Ishikawa (cell line): ENCODE measurements around the gene ARHGEF39.

Experiments
- CEBPB ChIP-seq: IDR thresholded peaks from 2 replicates; pipeline ENCODE4 v1.6.1; 2012
- CREB1 ChIP-seq: IDR thresholded peaks from 2 replicates; pipeline ENCODE4 v1.6.1; 2012; ENCODE audit warnings: low read depth
- EGR1 ChIP-seq: IDR thresholded peaks from 2 replicates; pipeline ENCODE4 v1.6.1; 2012
- EP300 ChIP-seq: IDR thresholded peaks from 2 replicates; pipeline ENCODE4 v1.6.1; 2012; ENCODE audit warnings: borderline replicate concordance
- FOXM1 ChIP-seq: IDR thresholded peaks from 2 replicates; pipeline ENCODE4 v1.6.1; 2012; ENCODE audit warnings: low read depth, borderline replicate concordance
- MAX ChIP-seq: IDR thresholded peaks from 2 replicates; pipeline ENCODE4 v1.6.1; 2012
- NFIC ChIP-seq: IDR thresholded peaks from 2 replicates; pipeline ENCODE4 v1.6.1; 2012
- RAD21 ChIP-seq: IDR thresholded peaks from 2 replicates; pipeline ENCODE4 v1.6.1; 2012; ENCODE audit warnings: low read depth
- TAF1 ChIP-seq: IDR thresholded peaks from 2 replicates; pipeline ENCODE4 v1.6.1; 2012; ENCODE audit warnings: low read depth, mild to moderate bottlenecking
- TCF12 ChIP-seq: IDR thresholded peaks from 2 replicates; pipeline ENCODE4 v1.6.1; 2012; ENCODE audit warnings: low read depth
- TEAD4 ChIP-seq: IDR thresholded peaks from 2 replicates; pipeline ENCODE4 v1.6.1; 2012
- USF1 ChIP-seq: IDR thresholded peaks from 2 replicates; pipeline ENCODE4 v1.6.1; 2012
- YY1 ChIP-seq: IDR thresholded peaks from 2 replicates; pipeline ENCODE4 v1.6.1; 2012; ENCODE audit warnings: low read depth
- ZBTB7A ChIP-seq: IDR thresholded peaks from 2 replicates; pipeline ENCODE4 v1.6.1; 2012; ENCODE audit warnings: low read depth
- TF ChIP-seq, protein P1 (sequence below): IDR thresholded peaks from 2 replicates; pipeline ENCODE4 v1.6.1; 2012; ENCODE audit warnings: low read depth, mild to moderate bottlenecking

ARHGEF39 gene

GRCh38 chr9:35673132-35674024 is 8.4 kb upstream of the ARHGEF39 start, which contains the start of gene CA9:
Gene CA9 (plus strand): TSS chr9:35673928. CDS start chr9:35673960, 32 bp downstream.
- no peak for TF ChIP-seq FOXM1
- no peak for TF ChIP-seq CEBPB

DNA sequence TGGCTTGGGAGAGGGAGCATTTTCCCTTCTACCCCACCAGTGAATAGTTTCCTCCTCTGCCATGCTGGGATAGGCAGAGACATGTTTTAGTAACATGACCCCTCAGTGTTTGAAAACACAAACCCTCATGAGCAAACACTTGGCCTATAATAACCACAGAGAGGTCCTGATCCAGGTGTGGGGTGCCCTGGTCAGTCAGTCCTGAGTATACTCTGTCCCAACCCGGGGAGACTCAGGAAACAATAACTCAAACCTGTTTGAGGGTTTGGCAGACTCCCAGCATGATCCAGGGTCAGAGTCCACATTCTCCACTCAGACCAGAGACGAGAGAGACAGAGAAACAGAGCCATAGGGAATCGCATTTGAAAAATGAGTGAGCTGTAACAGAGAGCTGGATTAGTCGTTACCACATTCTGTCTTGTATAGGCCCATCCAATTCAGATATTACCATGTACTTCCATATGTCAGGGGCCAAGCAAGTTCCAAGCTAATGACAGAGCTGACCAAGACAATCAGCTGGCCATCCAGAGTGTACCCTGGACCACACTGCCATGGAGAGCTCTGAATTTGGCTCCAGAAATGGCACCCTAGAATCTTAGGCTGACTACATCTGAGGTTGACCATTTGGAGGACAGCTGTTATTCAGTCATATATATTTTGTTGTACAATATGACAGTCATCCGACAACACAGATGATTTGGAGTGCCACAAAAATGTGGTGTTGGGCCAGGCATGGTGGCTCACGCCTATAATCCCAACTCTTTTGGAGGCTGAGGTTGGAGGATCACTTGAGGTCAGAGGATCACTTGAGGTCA is 4.5 kb upstream of the ARHGEF39 start:
- TF ChIP-seq FOXM1 (no peak), NFIC (peak; percentile 65), EP300 (peak; percentile 12; the same call in 1 of the 2 replicates), TCF12 (peak; percentile 79), USF1 (no peak), TEAD4 (peak; percentile 50)
- TF ChIP-seq, protein P1, sequence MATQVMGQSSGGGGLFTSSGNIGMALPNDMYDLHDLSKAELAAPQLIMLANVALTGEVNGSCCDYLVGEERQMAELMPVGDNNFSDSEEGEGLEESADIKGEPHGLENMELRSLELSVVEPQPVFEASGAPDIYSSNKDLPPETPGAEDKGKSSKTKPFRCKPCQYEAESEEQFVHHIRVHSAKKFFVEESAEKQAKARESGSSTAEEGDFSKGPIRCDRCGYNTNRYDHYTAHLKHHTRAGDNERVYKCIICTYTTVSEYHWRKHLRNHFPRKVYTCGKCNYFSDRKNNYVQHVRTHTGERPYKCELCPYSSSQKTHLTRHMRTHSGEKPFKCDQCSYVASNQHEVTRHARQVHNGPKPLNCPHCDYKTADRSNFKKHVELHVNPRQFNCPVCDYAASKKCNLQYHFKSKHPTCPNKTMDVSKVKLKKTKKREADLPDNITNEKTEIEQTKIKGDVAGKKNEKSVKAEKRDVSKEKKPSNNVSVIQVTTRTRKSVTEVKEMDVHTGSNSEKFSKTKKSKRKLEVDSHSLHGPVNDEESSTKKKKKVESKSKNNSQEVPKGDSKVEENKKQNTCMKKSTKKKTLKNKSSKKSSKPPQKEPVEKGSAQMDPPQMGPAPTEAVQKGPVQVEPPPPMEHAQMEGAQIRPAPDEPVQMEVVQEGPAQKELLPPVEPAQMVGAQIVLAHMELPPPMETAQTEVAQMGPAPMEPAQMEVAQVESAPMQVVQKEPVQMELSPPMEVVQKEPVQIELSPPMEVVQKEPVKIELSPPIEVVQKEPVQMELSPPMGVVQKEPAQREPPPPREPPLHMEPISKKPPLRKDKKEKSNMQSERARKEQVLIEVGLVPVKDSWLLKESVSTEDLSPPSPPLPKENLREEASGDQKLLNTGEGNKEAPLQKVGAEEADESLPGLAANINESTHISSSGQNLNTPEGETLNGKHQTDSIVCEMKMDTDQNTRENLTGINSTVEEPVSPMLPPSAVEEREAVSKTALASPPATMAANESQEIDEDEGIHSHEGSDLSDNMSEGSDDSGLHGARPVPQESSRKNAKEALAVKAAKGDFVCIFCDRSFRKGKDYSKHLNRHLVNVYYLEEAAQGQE = no peak

- TF ChIP-seq YY1 (no peak), CEBPB (no peak), MAX (no peak), TEAD4 (no peak), FOXM1 (no peak), CREB1 (no peak), NFIC (no peak), EGR1 (no peak), ZBTB7A (no peak), TCF12 (no peak), TAF1 (no peak), EP300 (no peak), RAD21 (no peak)
- TF ChIP-seq, protein P1 = no peak
Measured at GRCh38 chr9:35667939-35668338, 2.9 kb upstream of the ARHGEF39 start.

DNA sequence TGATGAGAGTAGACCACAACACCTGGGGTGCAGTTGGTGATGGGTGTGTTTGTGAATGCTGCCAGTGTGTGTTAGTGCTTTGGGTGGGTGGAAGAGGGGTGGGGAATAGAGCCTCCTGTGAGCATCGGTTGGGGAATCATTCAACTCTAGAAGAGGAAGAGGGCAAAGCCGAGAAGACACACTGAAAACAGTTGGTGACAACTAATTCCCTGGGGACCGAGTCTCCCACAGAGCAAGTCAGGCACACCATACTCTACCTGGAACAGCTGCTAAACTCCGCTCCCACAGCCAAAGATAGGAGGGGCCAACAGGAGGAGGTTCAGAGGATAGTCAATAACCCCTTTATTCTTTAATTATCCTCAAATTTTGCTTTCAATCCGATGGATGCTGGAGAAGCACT is 1.6 kb upstream of the ARHGEF39 start:
- no peak for TF ChIP-seq ZBTB7A
- TF ChIP-seq, protein P1 = no peak
- no peak for TF ChIP-seq YY1
- TF ChIP-seq FOXM1 = no peak
- no peak for TF ChIP-seq RAD21
- no peak for TF ChIP-seq CREB1
- TF ChIP-seq EGR1 = no peak

GRCh38 chr9:35666045-35666444 is 1.1 kb upstream of the ARHGEF39 start:
- TF ChIP-seq TEAD4 = peak; percentile 82
- TF ChIP-seq EGR1 = no peak
- peak; percentile 85 for TF ChIP-seq NFIC
